Measurements from ENCODE around the gene RLF.

- TF ChIP-seq, protein P1, sequence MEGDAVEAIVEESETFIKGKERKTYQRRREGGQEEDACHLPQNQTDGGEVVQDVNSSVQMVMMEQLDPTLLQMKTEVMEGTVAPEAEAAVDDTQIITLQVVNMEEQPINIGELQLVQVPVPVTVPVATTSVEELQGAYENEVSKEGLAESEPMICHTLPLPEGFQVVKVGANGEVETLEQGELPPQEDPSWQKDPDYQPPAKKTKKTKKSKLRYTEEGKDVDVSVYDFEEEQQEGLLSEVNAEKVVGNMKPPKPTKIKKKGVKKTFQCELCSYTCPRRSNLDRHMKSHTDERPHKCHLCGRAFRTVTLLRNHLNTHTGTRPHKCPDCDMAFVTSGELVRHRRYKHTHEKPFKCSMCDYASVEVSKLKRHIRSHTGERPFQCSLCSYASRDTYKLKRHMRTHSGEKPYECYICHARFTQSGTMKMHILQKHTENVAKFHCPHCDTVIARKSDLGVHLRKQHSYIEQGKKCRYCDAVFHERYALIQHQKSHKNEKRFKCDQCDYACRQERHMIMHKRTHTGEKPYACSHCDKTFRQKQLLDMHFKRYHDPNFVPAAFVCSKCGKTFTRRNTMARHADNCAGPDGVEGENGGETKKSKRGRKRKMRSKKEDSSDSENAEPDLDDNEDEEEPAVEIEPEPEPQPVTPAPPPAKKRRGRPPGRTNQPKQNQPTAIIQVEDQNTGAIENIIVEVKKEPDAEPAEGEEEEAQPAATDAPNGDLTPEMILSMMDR (conservative IDR thresholded peaks at IDR 0.05 in 1 of 2, IDR thresholded peaks at IDR 0.05 in 1 of 2; ENCODE audit: low read depth in 1 of 2, low read length in 2 of 2) = no peak
- TF ChIP-seq EZH2 (IDR thresholded peaks at IDR 0.05; ENCODE audit: low read length, missing control alignments) = no peak
Observed at GRCh38 chr1:40185951-40186864, 25.0 kb downstream of the RLF start.

Data from fibroblast of lung (primary cell).